Endothelial cell of umbilical vein (primary cell): ENCODE measurements around the gene ARHGEF28. TPM values are rescaled to one million over a fixed set of nuclear protein-coding genes. Genes with fewer than 3 reads are reported as not detected.

Experiments used
- BruUV-seq: library from RNA; stranded (reverse); fragments of 400-500 nt; replicated peaks from 2 replicates; lab custom pipeline; 2021; lab: Mats Ljungman, UMichigan
- CTCF ChIA-PET: fragments of 300-600, 350-600 bp; sonication (Branson Sonifier 250); formaldehyde crosslinking; loops from one replicate; lab custom pipeline; 2021; ENCODE audit warnings: antibody characterized with exemption, inconsistent platforms; lab: Charles Lee
- POLR2A ChIA-PET: fragments of 300-600, 350-600 bp; sonication (Branson Sonifier 250); formaldehyde crosslinking; loops from one replicate; lab custom pipeline; 2021; ENCODE audit warnings: antibody characterized with exemption, inconsistent platforms; lab: Charles Lee
- DNase-seq: peaks from one replicate; pipeline ENCODE4 v3.0.0-alpha.2; 2011; ENCODE audit warnings: low read depth, low spot score
- FAIRE-seq: peaks from 2 replicates; lab custom pipeline; 2011; peaks lifted over from hg19 to GRCh38; lab: Jason Lieb, UNC
- H2AFZ ChIP-seq: 2 replicates; pipeline ENCODE4 v1.6.0; 2012; ENCODE audit warnings: low read depth, low read length, control low read depth, inconsistent platforms
- H3K27ac ChIP-seq: 2 replicates; pipeline ENCODE4 v1.5.1; 2011; ENCODE audit warnings: low read depth, mild to moderate bottlenecking, control low read depth, low read length, moderate library complexity; ENCODE audit not compliant: insufficient read depth
- H3K27me3 ChIP-seq, 2 experiments: 2 replicates each; pipeline versions ENCODE4 v1.6.0 to v1.6.1; 2011; ENCODE audit warnings: low read length in 2 of 2, mixed read lengths in 1 of 2; ENCODE audit not compliant: control insufficient read depth in 2 of 2, insufficient read depth in 2 of 2
- H3K36me3 ChIP-seq, 2 experiments: 2 replicates in 1 of 2; 3 replicates in 1 of 2; pipeline ENCODE4 v1.5.1; 2011; ENCODE audit warnings: low read length in 2 of 2, mild to moderate bottlenecking in 1 of 2, moderate library complexity in 1 of 2; ENCODE audit not compliant: control insufficient read depth in 2 of 2, insufficient read depth in 2 of 2; ENCODE audit errors: extremely low read depth in 1 of 2
- H3K4me1 ChIP-seq: 3 replicates; pipeline ENCODE4 v1.5.1; 2011; ENCODE audit warnings: mild to moderate bottlenecking, low read length; ENCODE audit not compliant: control insufficient read depth, insufficient read depth; ENCODE audit errors: extremely low read depth
- H3K4me2 ChIP-seq: 2 replicates; pipeline ENCODE4 v1.6.1; 2011; ENCODE audit warnings: low read length, control low read depth, mixed read lengths; ENCODE audit not compliant: insufficient read depth
- H3K4me3 ChIP-seq, 3 experiments: fragments of 200-600 bp in 1 of 3; sonication (generic), shearing (Covaris generic) in 1 of 3; replicated peaks in 1 of 3; 2 replicates each; pipeline ENCODE4 v1.5.1; 2011 to 2016; ENCODE audit warnings: control low read depth in 3 of 3, low read length in 3 of 3, mild to moderate bottlenecking in 2 of 3, inconsistent platforms in 1 of 3, low read depth in 1 of 3, moderate library complexity in 1 of 3; ENCODE audit not compliant: insufficient read depth in 1 of 3
- H3K79me2 ChIP-seq: 2 replicates; pipeline ENCODE4 v1.6.0; 2012; ENCODE audit warnings: low read length, inconsistent platforms; ENCODE audit not compliant: control insufficient read depth, insufficient read depth
- H3K9ac ChIP-seq: replicated peaks from 2 replicates; pipeline ENCODE3; 2011; ENCODE audit warnings: low read length, control low read depth; ENCODE audit not compliant: insufficient read depth; ENCODE audit errors: extremely low read depth
- H3K9me1 ChIP-seq: replicated peaks from 3 replicates; pipeline ENCODE4 v1.6.0; 2011; ENCODE audit warnings: mild to moderate bottlenecking, low read length; ENCODE audit not compliant: control insufficient read depth, insufficient read depth; ENCODE audit errors: extremely low read depth
- H3K9me3 ChIP-seq: replicated peaks from 2 replicates; pipeline ENCODE4 v1.5.1; 2012; ENCODE audit warnings: low read length, inconsistent platforms; ENCODE audit not compliant: control insufficient read depth, insufficient read depth
- H4K20me1 ChIP-seq: replicated peaks from 2 replicates; pipeline ENCODE3; 2011; ENCODE audit warnings: mild to moderate bottlenecking, low read length; ENCODE audit not compliant: control insufficient read depth, insufficient read depth; ENCODE audit errors: extremely low read depth
- CTCF ChIP-seq, 2 donors: IDR thresholded peaks; 1 replicate in 1 of 2; 2 replicates in 1 of 2; pipeline ENCODE4 v1.5.1; 2011; ENCODE audit warnings: low read length in 2 of 2, mild to moderate bottlenecking in 2 of 2, moderate library complexity in 2 of 2, control low read depth in 1 of 2, inconsistent platforms in 1 of 2, low read depth in 1 of 2; ENCODE audit not compliant: insufficient read depth in 1 of 2; ENCODE audit errors: extremely low read depth in 1 of 2
- EZH2 ChIP-seq: IDR thresholded peaks from 2 replicates; pipeline ENCODE4 v1.6.1; 2012; ENCODE audit warnings: borderline replicate concordance, low read depth, mild to moderate bottlenecking, moderate library complexity, low read length, inconsistent platforms; ENCODE audit not compliant: severe bottlenecking
- FOS ChIP-seq: IDR thresholded peaks from 2 replicates; pipeline ENCODE4 v1.6.1; 2011; ENCODE audit warnings: mild to moderate bottlenecking, low read length, moderate library complexity, borderline replicate concordance; ENCODE audit not compliant: insufficient read depth
- GATA2 ChIP-seq: IDR thresholded peaks from 2 replicates; pipeline ENCODE4 v1.7.0; 2011; ENCODE audit warnings: low read depth, mild to moderate bottlenecking, moderate library complexity, mixed read lengths, low read length; ENCODE audit not compliant: insufficient read length, insufficient read depth
- JUN ChIP-seq: IDR thresholded peaks from 2 replicates; pipeline ENCODE4 v1.6.1; 2011; ENCODE audit warnings: borderline replicate concordance, low read depth; ENCODE audit not compliant: insufficient read length, insufficient read depth
- MAX ChIP-seq: IDR thresholded peaks from 2 replicates; pipeline ENCODE4 v1.6.1; 2011; ENCODE audit not compliant: insufficient read depth, insufficient read length
- MYC ChIP-seq: IDR thresholded peaks from one replicate; pipeline ENCODE4 v1.6.1; 2011; ENCODE audit warnings: mild to moderate bottlenecking, low read depth, low read length
- POLR2A ChIP-seq: IDR thresholded peaks from 2 replicates; pipeline ENCODE4 v1.6.1; 2012; ENCODE audit warnings: low read depth, mild to moderate bottlenecking, control low read depth, low read length
- POLR2AphosphoS5 ChIP-seq: IDR thresholded peaks from 2 replicates; pipeline ENCODE4 v1.6.1; 2012; ENCODE audit warnings: low read depth, mild to moderate bottlenecking, control low read depth, low read length, moderate library complexity; ENCODE audit not compliant: insufficient read depth
- dilution Hi-C: fragments of 300-500 bp; cut with MboI; formaldehyde crosslinking; loops from one replicate; pipeline ENCODE4 v1.15.0; 2019; ENCODE audit warnings: low sequenced_read_pairs; ENCODE audit not compliant: extremely low pct_ligation_motif_present
- intact Hi-C: fragments of 100-400 bp; cut with micrococcal nuclease; formaldehyde crosslinking; loops from one replicate; pipeline ENCODE4 v1.10.0; 2022
- polyA plus RNA-seq, 4 experiments: library from polyadenylated mRNA; depleted of rRNA in 3 of 4; stranded (reverse) in 3 of 4; unstranded in 1 of 4; fragments of >200 nt; gene quantifications; 2 replicates each; pipeline versions ENCODE4 v1.2.1 to v1.2.3, GENCODE V29; 2011 to 2012; ENCODE audit warnings: missing spikeins in 1 of 4
- total RNA-seq: library from RNA; stranded (reverse); gene quantifications from 2 replicates; pipeline ENCODE4 v1.2.3, GENCODE V29; 2021

ARHGEF28 gene
- total and polyA plus RNA-seq, 2 donors (not counting 3 experiments of a cell fraction or from before 2014, with no cell fraction given) = 29.5 to 108 TPM

GRCh38 chr5:73626814-73627313, 868 bp downstream of the ARHGEF28 start:
- H3K9me1 ChIP-seq = no peaks in the 10 kb centered on the region
- peak overlapping the region; percentile 97 for H3K4me2 ChIP-seq
- DNase-seq (no peak), FAIRE-seq (no peak)
- H3K4me1 ChIP-seq = peaks cover 46% of the 10 kb centered on the region
- no peaks in the 10 kb centered on the region for H3K9me3 ChIP-seq
- H3K9ac ChIP-seq = peak overlapping the region; percentile 94
- no peaks in the 10 kb centered on the region for H4K20me1 ChIP-seq
- POLR2A ChIA-PET = interaction anchor here (1.0 kb wide), 1 partner anchor 11 kb away, joined by 6 read pairs; no protein-coding TSS in a partner anchor
- H3K79me2 ChIP-seq = peaks cover 58% of the 10 kb centered on the region
- no peaks in the 10 kb centered on the region for H3K27me3 ChIP-seq
- dilution Hi-C loops = no loop called here
- no peak overlapping the region for H2AFZ ChIP-seq
- H3K36me3 ChIP-seq = no peaks in the 10 kb centered on the region
- intact Hi-C loops = loop anchor here (1.0 to 5.0 kb wide), 5 partner anchors 11 to 120 kb away; no protein-coding TSS in a partner anchor
- TF ChIP-seq CTCF (IDR thresholded peaks at IDR 0.05; ENCODE audit: extremely low read depth in 1 of 2, insufficient read depth in 1 of 2, low read depth in 1 of 2, low read length in 2 of 2) (no peak), POLR2A (peak; percentile 5)
- H3K27ac ChIP-seq = peak overlapping the region; percentile 62
- peak overlapping the region; percentile 24 to 83 (median 74) for H3K4me3 ChIP-seq
- BruUV-seq = TSS peak; percentile 26
- CTCF ChIA-PET = interaction anchor here (1.1 to 3.2 kb wide), 4 partner anchors 36 to 166 kb away, joined by 3 to 17 read pairs (median 8); no protein-coding TSS in a partner anchor

- Histone ChIP-seq H3K4me3 (no peak overlapping the region), H2AFZ (no peak overlapping the region), H3K9me1 (no peaks in the 10 kb centered on the region), H3K9ac (no peak overlapping the region), H3K9me3 (no peaks in the 10 kb centered on the region), H3K36me3 (peaks cover 0 to 3% of the 10 kb centered on the region in 2 experiments), H4K20me1 (no peaks in the 10 kb centered on the region), H3K4me2 (peak overlapping the region; percentile 97), H3K4me1 (peaks cover 54% of the 10 kb centered on the region), H3K27me3 (no peaks in the 10 kb centered on the region), H3K27ac (no peak overlapping the region), H3K79me2 (peaks cover 84% of the 10 kb centered on the region)
- DNase-seq (no peak), FAIRE-seq (no peak)
- dilution Hi-C loops (no loop called here), intact Hi-C loops (loop anchor here (5.0 kb wide), 2 partner anchors 37 to 118 kb away; no protein-coding TSS in a partner anchor)
- ChIA-PET POLR2A (interaction anchor here (0.6 to 0.7 kb wide), 2 partner anchors 71 to 192 kb away, joined by 3 to 4 read pairs; no protein-coding TSS in a partner anchor), CTCF (interaction anchor here (2.0 kb wide), 1 partner anchor 64 kb away, joined by 7 read pairs; no protein-coding TSS in a partner anchor)
- no TSS peak for BruUV-seq
- TF ChIP-seq MYC = no peak
- no peak for TF ChIP-seq FOS
- TF ChIP-seq GATA2 = no peak
- no peak for TF ChIP-seq CTCF (IDR thresholded peaks at IDR 0.05; ENCODE audit: extremely low read depth in 1 of 2, insufficient read depth in 1 of 2, low read depth in 1 of 2, low read length in 2 of 2)
- no peak for TF ChIP-seq POLR2A
- TF ChIP-seq POLR2AphosphoS5 = no peak
- TF ChIP-seq EZH2 = no peak
- no peak for TF ChIP-seq MAX
- TF ChIP-seq JUN = no peak
These were observed 3.5 kb downstream of the ARHGEF28 start for GRCh38 chr5:73629456-73629855.
